GM12801 (cell line): ENCODE results near the gene CPNE4.

ENCODE experiments used
- TF ChIP-seq, protein P1 (sequence below): IDR thresholded peaks from one replicate; pipeline ENCODE4 v1.5.1; 2011; ENCODE audit warnings: control low read depth; ENCODE audit not compliant: insufficient read length; ENCODE audit errors: extremely low read depth

Gene CPNE4

DNA sequence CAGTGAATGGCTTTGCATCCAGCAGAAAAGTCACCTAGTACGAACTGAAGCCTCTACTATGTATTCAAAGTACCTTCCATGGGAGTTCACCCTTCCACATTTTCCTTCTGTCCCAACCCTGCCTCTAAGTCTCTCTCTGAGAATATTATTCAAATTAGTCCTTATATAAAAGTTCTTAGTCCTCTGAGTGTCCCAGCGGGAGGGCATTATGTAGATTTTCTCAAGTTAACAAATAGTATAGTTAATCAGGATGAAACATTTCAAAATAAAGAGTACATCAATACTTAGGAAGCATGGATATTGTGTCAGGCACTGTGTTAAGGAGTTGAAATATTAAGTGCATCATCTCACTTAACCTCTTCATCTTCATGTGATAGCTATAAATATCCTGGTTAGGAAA, 223.3 kb downstream of the CPNE4 start:
- TF ChIP-seq, protein P1, sequence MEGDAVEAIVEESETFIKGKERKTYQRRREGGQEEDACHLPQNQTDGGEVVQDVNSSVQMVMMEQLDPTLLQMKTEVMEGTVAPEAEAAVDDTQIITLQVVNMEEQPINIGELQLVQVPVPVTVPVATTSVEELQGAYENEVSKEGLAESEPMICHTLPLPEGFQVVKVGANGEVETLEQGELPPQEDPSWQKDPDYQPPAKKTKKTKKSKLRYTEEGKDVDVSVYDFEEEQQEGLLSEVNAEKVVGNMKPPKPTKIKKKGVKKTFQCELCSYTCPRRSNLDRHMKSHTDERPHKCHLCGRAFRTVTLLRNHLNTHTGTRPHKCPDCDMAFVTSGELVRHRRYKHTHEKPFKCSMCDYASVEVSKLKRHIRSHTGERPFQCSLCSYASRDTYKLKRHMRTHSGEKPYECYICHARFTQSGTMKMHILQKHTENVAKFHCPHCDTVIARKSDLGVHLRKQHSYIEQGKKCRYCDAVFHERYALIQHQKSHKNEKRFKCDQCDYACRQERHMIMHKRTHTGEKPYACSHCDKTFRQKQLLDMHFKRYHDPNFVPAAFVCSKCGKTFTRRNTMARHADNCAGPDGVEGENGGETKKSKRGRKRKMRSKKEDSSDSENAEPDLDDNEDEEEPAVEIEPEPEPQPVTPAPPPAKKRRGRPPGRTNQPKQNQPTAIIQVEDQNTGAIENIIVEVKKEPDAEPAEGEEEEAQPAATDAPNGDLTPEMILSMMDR = no peak

DNA sequence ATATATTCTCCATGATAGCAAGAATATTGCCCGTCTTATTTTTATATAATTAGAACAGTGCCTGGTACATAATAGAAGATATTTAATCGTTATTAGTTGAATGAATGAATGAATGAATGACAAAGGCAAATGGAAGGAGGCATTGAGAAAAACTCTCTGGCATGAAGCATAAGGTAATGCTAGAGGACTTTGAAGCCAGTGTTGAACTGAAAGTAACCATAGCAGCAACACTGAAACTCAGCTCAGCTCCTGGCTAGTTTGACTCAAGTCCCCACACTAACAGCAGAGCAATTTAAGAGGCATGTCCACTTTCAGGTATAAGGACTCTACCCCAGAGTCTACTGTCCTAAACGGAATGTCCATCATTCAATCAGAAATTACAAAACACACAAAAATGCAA, 227.0 kb downstream of the CPNE4 start:
- TF ChIP-seq, protein P1 = no peak

GRCh38 chr3:131806736-131807135, 228.1 kb downstream of the CPNE4 start:
- TF ChIP-seq, protein P1 = no peak

- TF ChIP-seq, protein P1 = no peak
Measured at GRCh38 chr3:131804565-131805133, 230.2 kb downstream of the CPNE4 start.

DNA sequence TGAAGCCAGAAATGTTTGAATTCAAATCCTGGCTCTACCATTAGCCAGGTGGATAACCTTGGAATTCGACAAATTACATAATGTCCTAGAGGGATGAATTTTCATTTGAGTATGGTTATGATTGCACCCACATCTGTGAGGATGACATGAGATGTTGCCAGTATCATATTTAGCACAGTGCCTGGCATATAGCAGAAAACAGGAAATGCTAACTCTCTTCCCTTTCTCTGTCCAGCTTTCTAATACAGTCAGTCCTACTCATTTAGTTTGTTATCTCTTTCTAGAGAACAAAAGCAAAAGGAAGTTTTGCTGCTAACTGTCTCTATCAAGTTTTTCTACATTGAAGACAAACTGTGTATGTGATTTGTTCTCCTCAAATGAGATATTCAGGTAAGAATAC, 231.7 kb downstream of the CPNE4 start:
- TF ChIP-seq, protein P1 = no peak

GRCh38 chr3:131802029-131802428, 232.8 kb downstream of the CPNE4 start:
- TF ChIP-seq, protein P1 = no peak

- TF ChIP-seq, protein P1 = no peak
Measured at GRCh38 chr3:131801566-131801965, 233.2 kb downstream of the CPNE4 start.
